ENCODE results near the gene NPHP4.

NPHP4 gene

GRCh38 chr1:5976231-5976630 is 16.0 kb downstream of the NPHP4 start:
- ATAC-seq, result no peak
- TF ChIP-seq GLIS3 (CRISPR knock-in tag; IDR thresholded peaks at IDR 0.05), result no peak
- TF ChIP-seq CSDC2 (CRISPR knock-in tag; IDR thresholded peaks at IDR 0.05), result no peak
- TF ChIP-seq ZFP30 (CRISPR knock-in tag; IDR thresholded peaks at IDR 0.05), result no peak
- no peak for TF ChIP-seq RARB (CRISPR knock-in tag; IDR thresholded peaks at IDR 0.05)
- TF ChIP-seq CSRNP3 (CRISPR knock-in tag; IDR thresholded peaks at IDR 0.05), result no peak
- no peak for TF ChIP-seq TCF4 (CRISPR knock-in tag; IDR thresholded peaks at IDR 0.05; ENCODE audit: borderline replicate concordance)
- TF ChIP-seq, protein P1, sequence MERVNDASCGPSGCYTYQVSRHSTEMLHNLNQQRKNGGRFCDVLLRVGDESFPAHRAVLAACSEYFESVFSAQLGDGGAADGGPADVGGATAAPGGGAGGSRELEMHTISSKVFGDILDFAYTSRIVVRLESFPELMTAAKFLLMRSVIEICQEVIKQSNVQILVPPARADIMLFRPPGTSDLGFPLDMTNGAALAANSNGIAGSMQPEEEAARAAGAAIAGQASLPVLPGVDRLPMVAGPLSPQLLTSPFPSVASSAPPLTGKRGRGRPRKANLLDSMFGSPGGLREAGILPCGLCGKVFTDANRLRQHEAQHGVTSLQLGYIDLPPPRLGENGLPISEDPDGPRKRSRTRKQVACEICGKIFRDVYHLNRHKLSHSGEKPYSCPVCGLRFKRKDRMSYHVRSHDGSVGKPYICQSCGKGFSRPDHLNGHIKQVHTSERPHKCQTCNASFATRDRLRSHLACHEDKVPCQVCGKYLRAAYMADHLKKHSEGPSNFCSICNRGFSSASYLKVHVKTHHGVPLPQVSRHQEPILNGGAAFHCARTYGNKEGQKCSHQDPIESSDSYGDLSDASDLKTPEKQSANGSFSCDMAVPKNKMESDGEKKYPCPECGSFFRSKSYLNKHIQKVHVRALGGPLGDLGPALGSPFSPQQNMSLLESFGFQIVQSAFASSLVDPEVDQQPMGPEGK (CRISPR knock-in tag; IDR thresholded peaks at IDR 0.05; ENCODE audit: borderline replicate concordance), result no peak
- no peak for TF ChIP-seq POU6F1 (CRISPR knock-in tag; IDR thresholded peaks at IDR 0.05; ENCODE audit: borderline replicate concordance, low read depth)
- no peak for TF ChIP-seq BACH2 (CRISPR knock-in tag; IDR thresholded peaks at IDR 0.05; ENCODE audit: borderline replicate concordance)
- no peak for TF ChIP-seq OSR1 (CRISPR knock-in tag; IDR thresholded peaks at IDR 0.05)
- no peak for TF ChIP-seq ZNF70 (CRISPR knock-in tag; IDR thresholded peaks at IDR 0.05)
- TF ChIP-seq ZC3H10 (CRISPR knock-in tag; IDR thresholded peaks at IDR 0.05), result no peak
- no peak for TF ChIP-seq ARNTL (CRISPR knock-in tag; IDR thresholded peaks at IDR 0.05; ENCODE audit: borderline replicate concordance, low read depth)

- no peak for TF ChIP-seq CSRNP3 (CRISPR knock-in tag; IDR thresholded peaks at IDR 0.05)
- no peak for TF ChIP-seq CSDC2 (CRISPR knock-in tag; IDR thresholded peaks at IDR 0.05)
- TF ChIP-seq ISL1 (CRISPR knock-in tag; IDR thresholded peaks at IDR 0.05), result no peak
- TF ChIP-seq, protein P2, sequence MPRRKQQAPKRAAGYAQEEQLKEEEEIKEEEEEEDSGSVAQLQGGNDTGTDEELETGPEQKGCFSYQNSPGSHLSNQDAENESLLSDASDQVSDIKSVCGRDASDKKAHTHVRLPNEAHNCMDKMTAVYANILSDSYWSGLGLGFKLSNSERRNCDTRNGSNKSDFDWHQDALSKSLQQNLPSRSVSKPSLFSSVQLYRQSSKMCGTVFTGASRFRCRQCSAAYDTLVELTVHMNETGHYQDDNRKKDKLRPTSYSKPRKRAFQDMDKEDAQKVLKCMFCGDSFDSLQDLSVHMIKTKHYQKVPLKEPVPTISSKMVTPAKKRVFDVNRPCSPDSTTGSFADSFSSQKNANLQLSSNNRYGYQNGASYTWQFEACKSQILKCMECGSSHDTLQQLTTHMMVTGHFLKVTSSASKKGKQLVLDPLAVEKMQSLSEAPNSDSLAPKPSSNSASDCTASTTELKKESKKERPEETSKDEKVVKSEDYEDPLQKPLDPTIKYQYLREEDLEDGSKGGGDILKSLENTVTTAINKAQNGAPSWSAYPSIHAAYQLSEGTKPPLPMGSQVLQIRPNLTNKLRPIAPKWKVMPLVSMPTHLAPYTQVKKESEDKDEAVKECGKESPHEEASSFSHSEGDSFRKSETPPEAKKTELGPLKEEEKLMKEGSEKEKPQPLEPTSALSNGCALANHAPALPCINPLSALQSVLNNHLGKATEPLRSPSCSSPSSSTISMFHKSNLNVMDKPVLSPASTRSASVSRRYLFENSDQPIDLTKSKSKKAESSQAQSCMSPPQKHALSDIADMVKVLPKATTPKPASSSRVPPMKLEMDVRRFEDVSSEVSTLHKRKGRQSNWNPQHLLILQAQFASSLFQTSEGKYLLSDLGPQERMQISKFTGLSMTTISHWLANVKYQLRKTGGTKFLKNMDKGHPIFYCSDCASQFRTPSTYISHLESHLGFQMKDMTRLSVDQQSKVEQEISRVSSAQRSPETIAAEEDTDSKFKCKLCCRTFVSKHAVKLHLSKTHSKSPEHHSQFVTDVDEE (CRISPR knock-in tag; IDR thresholded peaks at IDR 0.05), result no peak
- no peak for TF ChIP-seq ZNF70 (CRISPR knock-in tag; IDR thresholded peaks at IDR 0.05)
- TF ChIP-seq, protein P1 (CRISPR knock-in tag; IDR thresholded peaks at IDR 0.05; ENCODE audit: borderline replicate concordance), result no peak
- TF ChIP-seq ESRRG (CRISPR knock-in tag; IDR thresholded peaks at IDR 0.05), result no peak
- no peak for TF ChIP-seq ZNF8 (CRISPR knock-in tag; IDR thresholded peaks at IDR 0.05)
- no peak for TF ChIP-seq OSR1 (CRISPR knock-in tag; IDR thresholded peaks at IDR 0.05)
- peak; percentile 94 for ATAC-seq
These were observed 16.9 kb downstream of the NPHP4 start for GRCh38 chr1:5975133-5975880.

GRCh38 chr1:5974631-5975030 is 17.6 kb downstream of the NPHP4 start:
- no peak for ATAC-seq
- no peak for TF ChIP-seq CREB5 (CRISPR knock-in tag; IDR thresholded peaks at IDR 0.05; ENCODE audit: low read depth)
- TF ChIP-seq ZNF70 (CRISPR knock-in tag; IDR thresholded peaks at IDR 0.05), result no peak
- TF ChIP-seq ZFP30 (CRISPR knock-in tag; IDR thresholded peaks at IDR 0.05), result no peak
- no peak for TF ChIP-seq ZNF565 (CRISPR knock-in tag; conservative IDR thresholded peaks at IDR 0.05; ENCODE audit: low read depth)
- TF ChIP-seq, protein P2 (CRISPR knock-in tag; IDR thresholded peaks at IDR 0.05), result no peak
- no peak for TF ChIP-seq ARNTL (CRISPR knock-in tag; IDR thresholded peaks at IDR 0.05; ENCODE audit: borderline replicate concordance, low read depth)
